Lower lobe of right lung (tissue), 2 donors: Measurements from ENCODE around the gene ZNF385C. TPM values are rescaled to one million over a fixed set of nuclear protein-coding genes. Genes with fewer than 3 reads are reported as not detected.
A peak's percentile ranks its signal among the peaks of the same experiment; 100 is the strongest.

Source experiments
- ATAC-seq, 2 donors: fragments of 200-7000 bp; cut with Tn5 transposase; one replicate each; pipeline ENCODE4 v1.9.1; 2020 to 2022; ENCODE audit warnings: mild to moderate bottlenecking in 2 of 2, moderate library complexity in 2 of 2
- DNase-seq: peaks from one replicate; pipeline ENCODE4 v3.0.0-alpha.2; 2020
- H3K27ac ChIP-seq: fragments of 200-600 bp; one replicate; pipeline ENCODE4 v1.8.0; 2022
- H3K27me3 ChIP-seq: fragments of 200-600 bp; one replicate; pipeline ENCODE4 v1.8.0; 2022; ENCODE audit warnings: low read depth
- H3K36me3 ChIP-seq: fragments of 200-600 bp; one replicate; pipeline ENCODE4 v1.8.0; 2022; ENCODE audit warnings: mild to moderate bottlenecking
- H3K4me1 ChIP-seq: fragments of 200-600 bp; one replicate; pipeline ENCODE4 v1.8.0; 2022
- H3K4me3 ChIP-seq: fragments of 200-600 bp; one replicate; pipeline ENCODE4 v1.8.0; 2022; ENCODE audit warnings: mild to moderate bottlenecking
- H3K9me3 ChIP-seq: fragments of 200-600 bp; one replicate; pipeline ENCODE4 v1.8.0; 2022
- CTCF ChIP-seq: fragments of 200-600 bp; IDR thresholded peaks from one replicate; pipeline ENCODE4 v1.8.0; 2022; ENCODE audit warnings: antibody characterized with exemption, mild to moderate bottlenecking
- intact Hi-C: fragments of 100-400 bp; cut with DNase I; formaldehyde crosslinking; loops from one replicate; pipeline ENCODE4 v1.11.0; 2022
- total RNA-seq: library from RNA; stranded (reverse); fragmentation: NEBNext Ultra II Directional; extraction: Animal tissue kit (Norgen Biotek cat#: 25700); gene quantifications from one replicate; pipeline ENCODE4 v1.2.1, GENCODE V29; 2021
- donor health status: DM: no; HTN: yes; CAD: no; lungs with severe emphysema.

Gene ZNF385C
- total RNA-seq, 1 donor from 2014 or later = 1.2 TPM

DNA sequence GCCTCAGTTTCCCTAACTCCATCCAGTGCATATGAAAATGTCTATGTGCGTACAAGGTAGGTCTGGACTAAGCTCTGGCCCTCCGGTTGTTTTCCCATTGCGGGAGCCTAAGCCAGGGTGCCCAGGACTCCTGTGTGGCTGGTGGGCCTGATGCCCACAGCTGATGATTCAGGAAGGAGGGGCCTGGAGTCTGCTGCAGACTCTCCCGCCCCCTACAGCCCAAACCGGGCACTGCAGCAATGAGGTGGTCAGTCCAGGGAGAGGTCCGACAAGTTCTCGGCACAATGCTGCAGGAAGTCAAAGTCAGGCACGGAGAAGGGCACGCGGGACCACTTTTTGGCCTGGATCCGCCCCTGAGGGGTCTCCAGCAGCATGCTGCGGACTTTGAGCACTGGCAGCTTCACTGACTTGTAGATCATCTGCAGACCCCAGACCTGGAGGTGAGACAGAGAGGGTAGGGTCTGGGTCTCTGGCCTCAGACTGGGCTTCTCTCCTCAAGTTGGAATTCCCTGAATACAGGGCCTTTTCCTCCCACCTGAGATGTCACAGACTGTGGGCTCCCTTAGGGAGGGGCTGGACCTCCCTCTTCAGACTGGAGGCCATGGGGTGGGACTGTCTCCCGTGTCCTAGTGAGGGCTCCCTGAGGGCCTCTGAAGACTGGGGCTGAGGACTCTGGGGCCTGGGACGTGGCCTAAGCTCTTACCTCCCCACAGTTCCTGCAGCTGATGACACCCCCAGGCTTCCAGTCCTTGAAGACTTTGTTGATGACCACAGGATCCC lies 3.4 kb upstream of the ZNF385C start:
- H3K4me3 ChIP-seq = no peak overlapping the region
- H3K27ac ChIP-seq = no peak overlapping the region
- H3K4me1 ChIP-seq = peaks cover 8% of the 10 kb centered on the region
- DNase-seq = peak; percentile 80
- peak; percentile 86 for TF ChIP-seq CTCF
- intact Hi-C loops = no loop called here
- peaks cover 27% of the 10 kb centered on the region for H3K36me3 ChIP-seq
- H3K9me3 ChIP-seq = no peaks in the 10 kb centered on the region
- H3K27me3 ChIP-seq = peaks cover 17% of the 10 kb centered on the region
- peak; percentile 73 to 86 for ATAC-seq

- Histone ChIP-seq H3K9me3 (no peaks in the 10 kb centered on the region), H3K27ac (no peak overlapping the region), H3K4me1 (peaks cover 8% of the 10 kb centered on the region), H3K36me3 (peaks cover 6% of the 10 kb centered on the region), H3K27me3 (peaks cover 27% of the 10 kb centered on the region), H3K4me3 (no peak overlapping the region)
- TF ChIP-seq CTCF = no peak
- DNase-seq (no peak), ATAC-seq (no peak)
- intact Hi-C loops = no loop called here
Observed at GRCh38 chr17:42098730-42099399, 592 bp upstream of the ZNF385C start.

- no peak for ATAC-seq
- Histone ChIP-seq H3K27me3 (peaks cover 27% of the 10 kb centered on the region), H3K4me1 (peaks cover 8% of the 10 kb centered on the region), H3K9me3 (no peaks in the 10 kb centered on the region), H3K27ac (no peak overlapping the region), H3K36me3 (no peaks in the 10 kb centered on the region), H3K4me3 (no peak overlapping the region)
- DNase-seq = no peak
- intact Hi-C loops = no loop called here
- no peak for TF ChIP-seq CTCF
Observed at GRCh38 chr17:42096360-42097111, 1.7 kb downstream of the ZNF385C start.

GRCh38 chr17:42094375-42095069 lies 3.8 kb downstream of the ZNF385C start:
- DNase-seq (no peak), ATAC-seq (no peak)
- intact Hi-C loops = no loop called here
- Histone ChIP-seq H3K36me3 (no peaks in the 10 kb centered on the region), H3K27me3 (peaks cover 27% of the 10 kb centered on the region), H3K4me1 (peaks cover 8% of the 10 kb centered on the region), H3K9me3 (no peaks in the 10 kb centered on the region), H3K4me3 (no peak overlapping the region), H3K27ac (no peak overlapping the region)
- TF ChIP-seq CTCF = no peak

- Histone ChIP-seq H3K27me3 (peaks cover 36% of the 10 kb centered on the region), H3K9me3 (no peaks in the 10 kb centered on the region), H3K27ac (no peak overlapping the region), H3K36me3 (no peaks in the 10 kb centered on the region), H3K4me3 (no peak overlapping the region), H3K4me1 (peaks cover 2% of the 10 kb centered on the region)
- TF ChIP-seq CTCF = no peak
- intact Hi-C loops = no loop called here
- ATAC-seq (no peak), DNase-seq (no peak)
Observed at GRCh38 chr17:42092939-42093338, 5.3 kb downstream of the ZNF385C start.
